ENCODE results near the gene GNAS-AS1. TPM values are rescaled to one million over a fixed set of nuclear protein-coding genes. Genes with fewer than 3 reads are reported as not detected.

GNAS-AS1 gene
- total RNA-seq, 4 donors from 2014 or later, result 0.19 TPM; not detected in 3

DNA sequence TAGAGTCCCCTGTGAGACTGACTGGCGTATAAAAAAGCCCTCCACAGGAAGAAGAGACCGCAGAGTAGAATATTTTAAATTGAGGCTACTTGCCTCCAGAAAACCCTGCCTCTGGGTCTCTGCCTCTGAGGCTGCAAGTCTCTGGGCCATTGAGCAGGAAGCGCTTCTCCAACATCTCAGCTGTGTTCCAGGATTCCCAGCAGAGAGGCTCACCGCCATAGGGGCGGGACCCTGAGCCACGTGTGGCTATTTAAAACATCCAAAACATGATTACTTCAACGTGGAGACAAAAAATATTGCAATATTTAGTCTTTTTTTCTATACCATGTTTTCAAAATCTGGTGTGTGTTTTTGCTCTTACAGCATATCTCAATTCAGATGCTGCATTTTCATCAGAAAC lies 59.4 kb downstream of the GNAS-AS1 start:
- Histone ChIP-seq H3K9me3 (no peaks in the 10 kb centered on the region), H3K27me3 (peaks cover 69% of the 10 kb centered on the region), H3K4me3 (no peak overlapping the region), H3K27ac (no peak overlapping the region), H3K4me1 (no peaks in the 10 kb centered on the region), H3K36me3 (no peaks in the 10 kb centered on the region)
- ATAC-seq, result no peak
- TF ChIP-seq EP300 (IDR thresholded peaks at IDR 0.05), result no peak
- TF ChIP-seq, protein P1, sequence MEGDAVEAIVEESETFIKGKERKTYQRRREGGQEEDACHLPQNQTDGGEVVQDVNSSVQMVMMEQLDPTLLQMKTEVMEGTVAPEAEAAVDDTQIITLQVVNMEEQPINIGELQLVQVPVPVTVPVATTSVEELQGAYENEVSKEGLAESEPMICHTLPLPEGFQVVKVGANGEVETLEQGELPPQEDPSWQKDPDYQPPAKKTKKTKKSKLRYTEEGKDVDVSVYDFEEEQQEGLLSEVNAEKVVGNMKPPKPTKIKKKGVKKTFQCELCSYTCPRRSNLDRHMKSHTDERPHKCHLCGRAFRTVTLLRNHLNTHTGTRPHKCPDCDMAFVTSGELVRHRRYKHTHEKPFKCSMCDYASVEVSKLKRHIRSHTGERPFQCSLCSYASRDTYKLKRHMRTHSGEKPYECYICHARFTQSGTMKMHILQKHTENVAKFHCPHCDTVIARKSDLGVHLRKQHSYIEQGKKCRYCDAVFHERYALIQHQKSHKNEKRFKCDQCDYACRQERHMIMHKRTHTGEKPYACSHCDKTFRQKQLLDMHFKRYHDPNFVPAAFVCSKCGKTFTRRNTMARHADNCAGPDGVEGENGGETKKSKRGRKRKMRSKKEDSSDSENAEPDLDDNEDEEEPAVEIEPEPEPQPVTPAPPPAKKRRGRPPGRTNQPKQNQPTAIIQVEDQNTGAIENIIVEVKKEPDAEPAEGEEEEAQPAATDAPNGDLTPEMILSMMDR (IDR thresholded peaks at IDR 0.05), result no peak
- no peak for TF ChIP-seq POLR2AphosphoS5 (IDR thresholded peaks at IDR 0.05)
- TF ChIP-seq POLR2A (IDR thresholded peaks at IDR 0.05), result no peak
- WGBS, 2 donors (ENCODE audit: low coverage in 1 of 2), result 22 to 40% methylated on average over 4 to 5 of the region's 7 CpGs

DNA sequence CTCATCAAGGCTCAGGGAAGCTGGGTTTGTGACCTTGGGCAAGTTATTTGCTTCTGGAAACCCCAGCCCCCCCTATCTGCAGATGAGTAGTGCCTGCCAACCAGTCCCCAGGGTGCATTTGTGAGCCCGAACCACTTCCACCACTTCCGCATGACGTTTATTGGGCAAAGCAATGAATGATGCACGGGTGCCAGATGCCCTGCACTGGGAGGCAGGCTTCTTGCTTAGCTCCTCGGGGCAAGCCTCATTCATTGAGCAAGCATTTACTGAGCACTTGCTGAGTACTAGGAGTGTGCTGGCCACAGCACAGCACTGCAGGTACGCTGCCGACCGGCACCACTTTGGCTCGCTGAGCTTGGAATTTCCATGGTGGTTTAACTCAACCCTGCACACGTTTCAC lies 60.2 kb downstream of the GNAS-AS1 start:
- H3K27ac ChIP-seq, result no peak overlapping the region
- WGBS, 2 donors (ENCODE audit: low coverage in 1 of 2), result 96% methylated on average over 4 of the region's 10 CpGs; no CpG with 5 or more reads in 1 of the 2 donors
- H3K4me1 ChIP-seq, result no peaks in the 10 kb centered on the region
- no peaks in the 10 kb centered on the region for H3K9me3 ChIP-seq
- H3K27me3 ChIP-seq, result peaks cover 63% of the 10 kb centered on the region
- no peaks in the 10 kb centered on the region for H3K36me3 ChIP-seq
- TF ChIP-seq POLR2A (IDR thresholded peaks at IDR 0.05) (no peak), POLR2AphosphoS5 (IDR thresholded peaks at IDR 0.05) (no peak), EP300 (IDR thresholded peaks at IDR 0.05) (no peak)
- TF ChIP-seq, protein P1 (IDR thresholded peaks at IDR 0.05), result no peak
- ATAC-seq, result no peak
- H3K4me3 ChIP-seq, result no peak overlapping the region

DNA sequence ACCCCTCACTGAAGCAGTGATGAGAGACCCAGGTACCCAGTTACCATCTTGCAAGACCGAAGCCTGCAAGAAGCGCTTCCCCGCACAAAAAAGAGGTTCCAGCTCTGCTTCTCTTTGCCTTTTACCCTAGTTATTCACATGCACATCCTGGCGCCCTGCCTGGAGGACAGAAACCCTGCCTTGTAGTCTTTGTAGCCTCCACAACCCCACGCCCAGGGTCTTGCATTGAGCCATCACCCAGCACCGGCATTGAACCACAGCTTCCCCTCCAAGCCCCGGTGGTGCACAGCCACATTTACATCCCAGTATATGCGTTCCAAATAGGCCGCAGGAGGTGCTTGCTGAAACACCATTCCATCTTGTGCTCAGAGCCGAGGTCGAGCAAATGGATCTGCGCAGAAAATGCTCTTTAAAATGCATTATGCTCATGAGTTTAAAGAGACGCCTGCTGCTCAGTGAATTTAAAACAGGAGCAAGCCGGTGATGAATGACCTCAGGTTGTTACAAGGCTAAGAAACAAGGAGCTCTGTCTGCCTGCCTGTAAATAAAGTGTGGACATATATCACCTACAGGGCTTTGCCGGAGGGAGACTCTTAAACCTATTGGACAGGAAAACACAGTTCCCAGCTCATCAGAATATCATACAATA lies 61.7 kb downstream of the GNAS-AS1 start:
- 62 to 91% methylated on average over 8 of the region's 15 CpGs for WGBS, 2 donors (ENCODE audit: low coverage in 1 of 2)
- Histone ChIP-seq H3K4me3 (no peak overlapping the region), H3K27ac (no peak overlapping the region), H3K4me1 (no peaks in the 10 kb centered on the region), H3K27me3 (peaks cover 66% of the 10 kb centered on the region), H3K36me3 (no peaks in the 10 kb centered on the region), H3K9me3 (no peaks in the 10 kb centered on the region)
- no peak for ATAC-seq
- TF ChIP-seq POLR2A (IDR thresholded peaks at IDR 0.05), result no peak
- no peak for TF ChIP-seq POLR2AphosphoS5 (IDR thresholded peaks at IDR 0.05)
- no peak for TF ChIP-seq EP300 (IDR thresholded peaks at IDR 0.05)
- TF ChIP-seq, protein P1 (IDR thresholded peaks at IDR 0.05), result no peak

DNA sequence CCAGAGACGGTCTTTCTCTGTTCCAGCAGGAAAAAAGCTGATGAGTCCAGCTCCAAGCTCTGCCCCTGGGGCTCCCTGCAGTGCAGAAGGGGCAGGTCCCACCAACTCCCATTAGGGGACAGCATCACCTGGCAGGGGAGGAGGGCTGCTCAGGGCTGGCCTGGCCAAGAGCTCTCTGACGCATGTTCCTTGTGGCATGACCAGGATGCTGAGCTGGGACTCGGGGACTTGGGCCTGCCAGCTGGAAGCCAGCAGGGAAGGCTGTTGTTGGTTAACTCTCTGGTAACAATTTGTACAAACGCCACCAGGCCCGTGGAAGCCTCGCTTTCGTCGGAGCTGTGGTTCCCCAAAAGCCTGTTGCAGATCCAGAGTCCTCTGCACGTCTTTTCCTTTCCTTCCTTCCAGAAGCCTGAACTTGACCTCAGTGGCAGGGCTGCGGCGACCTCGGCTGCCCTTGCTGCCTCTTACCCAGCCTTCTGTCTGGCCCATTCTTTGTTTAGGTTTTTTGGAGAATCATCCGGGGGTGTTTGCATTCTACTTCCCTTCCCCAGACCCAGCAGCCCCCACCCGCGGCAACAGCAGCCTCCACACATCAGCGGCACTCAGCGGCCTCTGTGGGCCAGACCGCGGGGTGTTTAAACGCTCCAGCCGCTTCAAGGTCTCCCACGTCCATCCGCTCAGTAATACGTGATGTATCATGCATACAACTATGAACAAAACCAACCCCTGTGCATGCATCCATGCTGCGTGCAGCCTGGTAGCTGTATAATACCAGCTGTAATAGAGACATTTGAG lies 63.3 kb downstream of the GNAS-AS1 start:
- Histone ChIP-seq H3K36me3 (no peaks in the 10 kb centered on the region), H3K27me3 (peaks cover 72% of the 10 kb centered on the region), H3K4me1 (no peaks in the 10 kb centered on the region), H3K4me3 (no peak overlapping the region), H3K27ac (no peak overlapping the region), H3K9me3 (no peaks in the 10 kb centered on the region)
- no peak for ATAC-seq
- WGBS, 2 donors (ENCODE audit: low coverage in 1 of 2), result 71 to 83% methylated on average over 7 to 24 of the region's 25 CpGs
- TF ChIP-seq POLR2AphosphoS5 (IDR thresholded peaks at IDR 0.05) (no peak), POLR2A (IDR thresholded peaks at IDR 0.05) (no peak), EP300 (IDR thresholded peaks at IDR 0.05) (no peak)
- TF ChIP-seq, protein P1 (IDR thresholded peaks at IDR 0.05), result no peak
